ENCODE measurements around the gene FAAP20.

DNA sequence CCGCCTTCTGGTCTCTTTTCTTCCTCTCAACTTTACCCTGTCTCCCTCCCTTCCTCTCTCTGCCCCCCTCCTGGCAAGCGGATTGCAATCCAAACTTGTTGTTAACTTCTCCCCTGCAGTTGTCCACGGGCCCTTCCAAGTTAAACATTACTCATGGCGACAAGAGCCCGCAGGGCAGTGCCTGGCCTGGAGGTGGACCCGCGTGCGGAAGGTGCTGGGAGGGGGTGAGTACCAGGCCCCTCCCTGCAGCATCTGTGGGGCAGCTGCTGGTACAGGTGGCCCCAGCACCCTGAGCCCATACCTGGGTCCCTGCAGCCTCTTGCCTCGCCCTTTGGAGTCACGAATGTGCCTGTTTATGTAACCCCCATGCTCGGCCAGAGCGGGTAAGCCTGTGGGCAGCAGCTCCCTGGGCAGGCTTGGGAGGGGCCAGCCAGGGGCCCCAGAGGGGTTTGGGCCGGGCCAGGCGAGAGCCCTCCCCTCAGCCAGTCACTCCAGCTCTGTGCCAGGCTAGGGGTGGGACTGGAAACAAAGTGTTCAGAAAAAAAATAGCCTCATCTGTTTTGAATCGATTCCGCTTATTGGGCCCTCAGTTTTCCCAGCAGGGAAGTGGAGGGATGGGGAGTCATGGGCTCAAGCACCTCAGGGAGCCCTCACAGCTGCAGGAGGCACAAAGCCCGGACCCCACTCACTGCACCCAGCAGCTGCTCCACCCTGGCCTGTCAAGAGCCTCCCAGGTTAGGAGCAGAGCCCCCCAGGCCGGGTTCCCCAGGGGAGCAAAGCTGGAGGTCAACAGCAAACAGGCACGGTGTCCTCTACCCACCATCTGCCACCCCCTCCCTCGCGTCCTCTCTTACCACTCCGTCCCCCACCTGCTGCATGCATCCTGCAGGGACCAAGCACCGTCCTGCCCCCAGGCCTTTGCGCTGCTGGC is 14.0 kb upstream of the FAAP20 start:
- TF ChIP-seq TBP (optimal IDR thresholded peaks at IDR 0.05; ENCODE audit: low read depth, low read length) (no peak), ZEB2 (IDR thresholded peaks at IDR 0.05) (no peak), TCF7L2 (IDR thresholded peaks at IDR 0.05; ENCODE audit: low read depth, low read length) (no peak), SP1 (CRISPR knock-in tag; IDR thresholded peaks at IDR 0.05) (no peak), GATAD2A (IDR thresholded peaks at IDR 0.05) (no peak)
- TF ChIP-seq, protein P1, sequence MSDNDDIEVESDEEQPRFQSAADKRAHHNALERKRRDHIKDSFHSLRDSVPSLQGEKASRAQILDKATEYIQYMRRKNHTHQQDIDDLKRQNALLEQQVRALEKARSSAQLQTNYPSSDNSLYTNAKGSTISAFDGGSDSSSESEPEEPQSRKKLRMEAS (CRISPR knock-in tag; IDR thresholded peaks at IDR 0.05), result no peak
